ENCODE data around the gene F2R. TPM values are rescaled to one million over a fixed set of nuclear protein-coding genes. Genes with fewer than 3 reads are reported as not detected.

Gene F2R
- total and polyA plus RNA-seq, 2 of the 8 experiments (the other 6 are each of a cell fraction or from before 2014, with no cell fraction given): 23.8 to 29.1 TPM

- TF ChIP-seq, protein P1, sequence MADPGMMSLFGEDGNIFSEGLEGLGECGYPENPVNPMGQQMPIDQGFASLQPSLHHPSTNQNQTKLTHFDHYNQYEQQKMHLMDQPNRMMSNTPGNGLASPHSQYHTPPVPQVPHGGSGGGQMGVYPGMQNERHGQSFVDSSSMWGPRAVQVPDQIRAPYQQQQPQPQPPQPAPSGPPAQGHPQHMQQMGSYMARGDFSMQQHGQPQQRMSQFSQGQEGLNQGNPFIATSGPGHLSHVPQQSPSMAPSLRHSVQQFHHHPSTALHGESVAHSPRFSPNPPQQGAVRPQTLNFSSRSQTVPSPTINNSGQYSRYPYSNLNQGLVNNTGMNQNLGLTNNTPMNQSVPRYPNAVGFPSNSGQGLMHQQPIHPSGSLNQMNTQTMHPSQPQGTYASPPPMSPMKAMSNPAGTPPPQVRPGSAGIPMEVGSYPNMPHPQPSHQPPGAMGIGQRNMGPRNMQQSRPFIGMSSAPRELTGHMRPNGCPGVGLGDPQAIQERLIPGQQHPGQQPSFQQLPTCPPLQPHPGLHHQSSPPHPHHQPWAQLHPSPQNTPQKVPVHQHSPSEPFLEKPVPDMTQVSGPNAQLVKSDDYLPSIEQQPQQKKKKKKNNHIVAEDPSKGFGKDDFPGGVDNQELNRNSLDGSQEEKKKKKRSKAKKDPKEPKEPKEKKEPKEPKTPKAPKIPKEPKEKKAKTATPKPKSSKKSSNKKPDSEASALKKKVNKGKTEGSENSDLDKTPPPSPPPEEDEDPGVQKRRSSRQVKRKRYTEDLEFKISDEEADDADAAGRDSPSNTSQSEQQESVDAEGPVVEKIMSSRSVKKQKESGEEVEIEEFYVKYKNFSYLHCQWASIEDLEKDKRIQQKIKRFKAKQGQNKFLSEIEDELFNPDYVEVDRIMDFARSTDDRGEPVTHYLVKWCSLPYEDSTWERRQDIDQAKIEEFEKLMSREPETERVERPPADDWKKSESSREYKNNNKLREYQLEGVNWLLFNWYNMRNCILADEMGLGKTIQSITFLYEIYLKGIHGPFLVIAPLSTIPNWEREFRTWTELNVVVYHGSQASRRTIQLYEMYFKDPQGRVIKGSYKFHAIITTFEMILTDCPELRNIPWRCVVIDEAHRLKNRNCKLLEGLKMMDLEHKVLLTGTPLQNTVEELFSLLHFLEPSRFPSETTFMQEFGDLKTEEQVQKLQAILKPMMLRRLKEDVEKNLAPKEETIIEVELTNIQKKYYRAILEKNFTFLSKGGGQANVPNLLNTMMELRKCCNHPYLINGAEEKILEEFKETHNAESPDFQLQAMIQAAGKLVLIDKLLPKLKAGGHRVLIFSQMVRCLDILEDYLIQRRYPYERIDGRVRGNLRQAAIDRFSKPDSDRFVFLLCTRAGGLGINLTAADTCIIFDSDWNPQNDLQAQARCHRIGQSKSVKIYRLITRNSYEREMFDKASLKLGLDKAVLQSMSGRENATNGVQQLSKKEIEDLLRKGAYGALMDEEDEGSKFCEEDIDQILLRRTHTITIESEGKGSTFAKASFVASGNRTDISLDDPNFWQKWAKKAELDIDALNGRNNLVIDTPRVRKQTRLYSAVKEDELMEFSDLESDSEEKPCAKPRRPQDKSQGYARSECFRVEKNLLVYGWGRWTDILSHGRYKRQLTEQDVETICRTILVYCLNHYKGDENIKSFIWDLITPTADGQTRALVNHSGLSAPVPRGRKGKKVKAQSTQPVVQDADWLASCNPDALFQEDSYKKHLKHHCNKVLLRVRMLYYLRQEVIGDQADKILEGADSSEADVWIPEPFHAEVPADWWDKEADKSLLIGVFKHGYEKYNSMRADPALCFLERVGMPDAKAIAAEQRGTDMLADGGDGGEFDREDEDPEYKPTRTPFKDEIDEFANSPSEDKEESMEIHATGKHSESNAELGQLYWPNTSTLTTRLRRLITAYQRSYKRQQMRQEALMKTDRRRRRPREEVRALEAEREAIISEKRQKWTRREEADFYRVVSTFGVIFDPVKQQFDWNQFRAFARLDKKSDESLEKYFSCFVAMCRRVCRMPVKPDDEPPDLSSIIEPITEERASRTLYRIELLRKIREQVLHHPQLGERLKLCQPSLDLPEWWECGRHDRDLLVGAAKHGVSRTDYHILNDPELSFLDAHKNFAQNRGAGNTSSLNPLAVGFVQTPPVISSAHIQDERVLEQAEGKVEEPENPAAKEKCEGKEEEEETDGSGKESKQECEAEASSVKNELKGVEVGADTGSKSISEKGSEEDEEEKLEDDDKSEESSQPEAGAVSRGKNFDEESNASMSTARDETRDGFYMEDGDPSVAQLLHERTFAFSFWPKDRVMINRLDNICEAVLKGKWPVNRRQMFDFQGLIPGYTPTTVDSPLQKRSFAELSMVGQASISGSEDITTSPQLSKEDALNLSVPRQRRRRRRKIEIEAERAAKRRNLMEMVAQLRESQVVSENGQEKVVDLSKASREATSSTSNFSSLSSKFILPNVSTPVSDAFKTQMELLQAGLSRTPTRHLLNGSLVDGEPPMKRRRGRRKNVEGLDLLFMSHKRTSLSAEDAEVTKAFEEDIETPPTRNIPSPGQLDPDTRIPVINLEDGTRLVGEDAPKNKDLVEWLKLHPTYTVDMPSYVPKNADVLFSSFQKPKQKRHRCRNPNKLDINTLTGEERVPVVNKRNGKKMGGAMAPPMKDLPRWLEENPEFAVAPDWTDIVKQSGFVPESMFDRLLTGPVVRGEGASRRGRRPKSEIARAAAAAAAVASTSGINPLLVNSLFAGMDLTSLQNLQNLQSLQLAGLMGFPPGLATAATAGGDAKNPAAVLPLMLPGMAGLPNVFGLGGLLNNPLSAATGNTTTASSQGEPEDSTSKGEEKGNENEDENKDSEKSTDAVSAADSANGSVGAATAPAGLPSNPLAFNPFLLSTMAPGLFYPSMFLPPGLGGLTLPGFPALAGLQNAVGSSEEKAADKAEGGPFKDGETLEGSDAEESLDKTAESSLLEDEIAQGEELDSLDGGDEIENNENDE (IDR thresholded peaks at IDR 0.05; ENCODE audit: insufficient replicate concordance, low read length): no peak
- TF ChIP-seq KDM1A (IDR thresholded peaks at IDR 0.05; ENCODE audit: borderline replicate concordance, low read length): no peak
- TF ChIP-seq GABPA (IDR thresholded peaks at IDR 0.05; ENCODE audit: borderline replicate concordance, insufficient read depth, low read length): no peak
These were observed 36.7 kb upstream of the F2R start (continued) for GRCh38 chr5:76679231-76679630.

Measured in H1 (cell line).